Measurements from ENCODE around the gene KCND3.

DNA sequence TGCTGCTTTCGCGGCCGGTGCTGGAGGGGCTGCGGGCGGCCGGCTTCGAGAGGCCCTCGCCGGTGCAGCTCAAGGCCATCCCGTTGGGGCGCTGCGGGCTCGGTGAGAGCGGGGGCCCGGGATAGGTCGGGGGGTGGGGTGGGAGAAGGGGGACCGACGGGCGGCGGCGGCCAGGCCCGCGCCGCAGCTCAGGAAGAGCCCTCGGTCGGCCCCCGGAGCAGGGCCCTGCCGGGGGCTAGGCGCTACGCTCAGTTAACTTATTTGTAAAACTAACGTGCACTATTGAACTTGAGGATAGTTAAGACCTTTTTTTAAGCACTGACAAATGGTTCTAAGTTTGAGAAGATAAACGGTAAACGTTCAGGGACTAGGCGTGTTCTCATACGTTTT is 233.3 kb downstream of the KCND3 start:
- no peak for TF ChIP-seq POLR2A (IDR thresholded peaks at IDR 0.05; ENCODE audit: low read depth, low read length)
- no peak for TF ChIP-seq POLR2AphosphoS5 (IDR thresholded peaks at IDR 0.05; ENCODE audit: low read depth, low read length)
- no peak for TF ChIP-seq TAF1 (IDR thresholded peaks at IDR 0.05; ENCODE audit: borderline replicate concordance, low read depth, low read length)

Measured in GM12892 (cell line).